SK-N-MC (cell line): ENCODE data around the gene ASRGL1.

Source experiments
- EZH2 ChIP-seq: fragments of 200-600 bp; sonication (generic); IDR thresholded peaks from one replicate; pipeline ENCODE4 v1.6.1; 2017; ENCODE audit warnings: antibody characterized with exemption
- POLR2AphosphoS5 ChIP-seq: IDR thresholded peaks from 2 replicates; pipeline ENCODE4 v1.6.1; 2012; ENCODE audit warnings: mild to moderate bottlenecking, low read depth, low read length, borderline replicate concordance

DNA sequence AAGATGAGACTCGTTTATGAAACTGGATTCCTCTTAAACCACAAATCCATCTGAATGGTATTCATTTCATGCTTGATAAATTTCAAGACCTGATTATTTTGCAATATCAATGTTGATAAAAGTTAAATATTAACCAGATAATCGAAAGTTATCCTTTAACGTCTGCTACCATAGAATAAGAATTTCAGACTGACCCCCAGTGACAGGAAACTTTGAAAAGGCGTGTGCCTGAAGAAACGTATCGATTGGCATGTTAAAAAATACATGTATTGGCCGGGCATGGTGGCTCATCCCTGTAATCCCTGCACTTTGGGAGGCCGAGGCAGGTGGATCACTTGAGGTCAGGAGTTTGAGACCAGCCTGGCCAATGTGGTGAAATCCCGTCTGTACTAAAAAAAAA is 95.4 kb downstream of the ASRGL1 start:
- TF ChIP-seq POLR2AphosphoS5 (no peak), EZH2 (no peak)
